Suppressor macrophage (primary cell): ENCODE measurements around the gene RHOC.

Experiments used
- DNase-seq, 4 experiments: peaks; one replicate each; pipeline ENCODE4 v3.0.0-alpha.2; 2020 to 2022

RHOC gene

GRCh38 chr1:112701227-112702066 is 5.5 kb downstream of the RHOC start:
- DNase-seq: no peak

- DNase-seq: peak; percentile 88 to 92 (median 90)
These were observed 6.4 kb downstream of the RHOC start for GRCh38 chr1:112700290-112701226.

- no peak for DNase-seq
These were observed 7.3 kb downstream of the RHOC start for GRCh38 chr1:112699425-112700144.

- DNase-seq: no peak
These were observed 8.3 kb downstream of the RHOC start for GRCh38 chr1:112698366-112699310.

- no peak for DNase-seq
These were observed 9.1 kb downstream of the RHOC start for GRCh38 chr1:112697781-112698201.

GRCh38 chr1:112696578-112697314 is 10.2 kb downstream of the RHOC start:
- DNase-seq: no peak

- DNase-seq: no peak
These were observed 11.7 kb downstream of the RHOC start for GRCh38 chr1:112695276-112695675.

- DNase-seq: no peak
These were observed 12.5 kb downstream of the RHOC start for GRCh38 chr1:112694363-112694929.

- DNase-seq: no peak
These were observed 13.1 kb downstream of the RHOC start for GRCh38 chr1:112693821-112694220.

GRCh38 chr1:112692681-112693080 is 14.2 kb downstream of the RHOC start:
- DNase-seq: no peak

GRCh38 chr1:112689842-112690237 is 17.1 kb downstream of the RHOC start:
- no peak for DNase-seq

GRCh38 chr1:112689196-112689841 is 17.6 kb downstream of the RHOC start:
- no peak for DNase-seq

- DNase-seq: no peak
These were observed 18.1 kb downstream of the RHOC start for GRCh38 chr1:112688781-112689193.

GRCh38 chr1:112687785-112688496 is 19.0 kb downstream of the RHOC start:
- no peak for DNase-seq

- DNase-seq: no peak
These were observed 19.6 kb downstream of the RHOC start for GRCh38 chr1:112687361-112687760.

GRCh38 chr1:112686835-112687234 is 20.1 kb downstream of the RHOC start:
- DNase-seq: no peak

- DNase-seq: no peak
These were observed 20.5 kb downstream of the RHOC start for GRCh38 chr1:112686417-112686816.

- DNase-seq: no peak
These were observed 21.0 kb downstream of the RHOC start for GRCh38 chr1:112685913-112686312.

- no peak for DNase-seq
These were observed 28.3 kb downstream of the RHOC start for GRCh38 chr1:112678605-112679004.
